ENCODE measurements around the gene SNX30.

Gene SNX30

GRCh38 chr9:112900488-112900887 is 149.9 kb downstream of the SNX30 start:
- Histone ChIP-seq H3K9ac (ENCODE audit: low read length) (no peak overlapping the region), H3K27ac (ENCODE audit: low read depth, low read length) (no peak overlapping the region), H3K27me3 (ENCODE audit: control insufficient read depth, insufficient read depth, low read length) (no peaks in the 10 kb centered on the region), H3K4me3 (ENCODE audit: low read depth, low read length) (no peak overlapping the region), H3K9me3 (ENCODE audit: control insufficient read depth, insufficient read depth, low read depth, low read length) (no peaks in the 10 kb centered on the region), H3K4me1 (ENCODE audit: control insufficient read depth, insufficient read depth, low read length) (no peaks in the 10 kb centered on the region), H3K36me3 (ENCODE audit: control insufficient read depth, insufficient read depth, low read length) (no peaks in the 10 kb centered on the region)

- Histone ChIP-seq H3K9me3 (ENCODE audit: control insufficient read depth, insufficient read depth, low read depth, low read length) (no peaks in the 10 kb centered on the region), H3K4me3 (ENCODE audit: low read depth, low read length) (no peak overlapping the region), H3K9ac (ENCODE audit: low read length) (no peak overlapping the region), H3K27ac (ENCODE audit: low read depth, low read length) (no peak overlapping the region), H3K4me1 (ENCODE audit: control insufficient read depth, insufficient read depth, low read length) (no peaks in the 10 kb centered on the region), H3K36me3 (ENCODE audit: control insufficient read depth, insufficient read depth, low read length) (no peaks in the 10 kb centered on the region), H3K27me3 (ENCODE audit: control insufficient read depth, insufficient read depth, low read length) (no peaks in the 10 kb centered on the region)
Measured at GRCh38 chr9:112900901-112901300, 150.3 kb downstream of the SNX30 start.

DNA sequence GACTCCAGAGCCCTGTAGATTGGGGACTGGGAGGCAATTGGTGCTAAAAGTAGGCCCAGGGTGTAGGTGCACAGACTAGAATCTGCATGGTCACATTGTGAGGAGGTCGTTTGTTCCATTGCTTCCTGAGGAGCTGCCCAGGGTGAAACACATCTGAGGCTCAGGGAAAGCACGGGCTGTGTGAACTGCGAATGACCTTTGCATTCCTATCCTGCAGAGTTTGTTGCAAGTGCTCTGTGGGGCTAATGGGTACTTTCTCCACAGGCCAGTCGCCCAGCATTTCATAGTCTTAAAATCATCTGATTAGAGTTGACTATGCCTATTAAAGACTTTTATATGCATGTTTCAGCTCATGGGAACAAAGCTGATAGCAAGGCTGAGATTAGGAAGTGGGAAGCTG is 154.5 kb downstream of the SNX30 start:
- Histone ChIP-seq H3K27ac (ENCODE audit: low read depth, low read length) (no peak overlapping the region), H3K4me3 (ENCODE audit: low read depth, low read length) (no peak overlapping the region), H3K36me3 (ENCODE audit: control insufficient read depth, insufficient read depth, low read length) (no peaks in the 10 kb centered on the region), H3K4me1 (ENCODE audit: control insufficient read depth, insufficient read depth, low read length) (no peaks in the 10 kb centered on the region), H3K9ac (ENCODE audit: low read length) (no peak overlapping the region), H3K27me3 (ENCODE audit: control insufficient read depth, insufficient read depth, low read length) (peaks cover under 1% of the 10 kb centered on the region; the same call in 1 of the 2 replicates), H3K9me3 (ENCODE audit: control insufficient read depth, insufficient read depth, low read depth, low read length) (no peaks in the 10 kb centered on the region)

DNA sequence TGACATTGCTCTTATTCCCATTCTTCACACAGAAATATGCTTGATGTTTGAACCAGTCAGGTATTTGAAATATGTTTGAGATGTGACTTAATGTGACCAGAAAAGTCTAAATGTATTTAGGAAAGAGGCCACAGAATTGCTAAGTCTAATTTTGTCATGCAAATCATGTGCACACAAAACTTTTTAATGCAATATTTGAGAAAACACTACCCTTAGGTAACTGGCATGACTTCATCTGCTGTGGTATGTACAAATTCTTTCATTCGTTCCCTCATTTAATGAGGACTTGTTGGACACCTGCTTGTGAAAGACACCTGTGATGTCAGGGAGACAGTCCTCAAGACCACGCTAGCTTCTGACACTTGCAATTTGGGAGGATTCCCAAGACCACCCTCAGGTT is 161.2 kb downstream of the SNX30 start:
- Histone ChIP-seq H3K4me3 (ENCODE audit: low read depth, low read length) (no peak overlapping the region), H3K4me1 (ENCODE audit: control insufficient read depth, insufficient read depth, low read length) (no peaks in the 10 kb centered on the region), H3K9me3 (ENCODE audit: control insufficient read depth, insufficient read depth, low read depth, low read length) (peaks cover 6% of the 10 kb centered on the region), H3K9ac (ENCODE audit: low read length) (no peak overlapping the region), H3K27me3 (ENCODE audit: control insufficient read depth, insufficient read depth, low read length) (peaks cover 11% of the 10 kb centered on the region), H3K36me3 (ENCODE audit: control insufficient read depth, insufficient read depth, low read length) (no peaks in the 10 kb centered on the region), H3K27ac (ENCODE audit: low read depth, low read length) (no peak overlapping the region)

- no peaks in the 10 kb centered on the region for H3K4me1 ChIP-seq (ENCODE audit: control insufficient read depth, insufficient read depth, low read length)
- peaks cover 6% of the 10 kb centered on the region for H3K9me3 ChIP-seq (ENCODE audit: control insufficient read depth, insufficient read depth, low read depth, low read length)
Measured at GRCh38 chr9:112912636-112913035, 162.1 kb downstream of the SNX30 start.

GRCh38 chr9:112913326-112913725 is 162.8 kb downstream of the SNX30 start:
- Histone ChIP-seq H3K9me3 (ENCODE audit: control insufficient read depth, insufficient read depth, low read depth, low read length) (peaks cover 6% of the 10 kb centered on the region), H3K4me3 (ENCODE audit: low read depth, low read length) (no peak overlapping the region), H3K4me1 (ENCODE audit: control insufficient read depth, insufficient read depth, low read length) (no peaks in the 10 kb centered on the region), H3K9ac (ENCODE audit: low read length) (no peak overlapping the region), H3K36me3 (ENCODE audit: control insufficient read depth, insufficient read depth, low read length) (no peaks in the 10 kb centered on the region), H3K27me3 (ENCODE audit: control insufficient read depth, insufficient read depth, low read length) (peaks cover 16% of the 10 kb centered on the region), H3K27ac (ENCODE audit: low read depth, low read length) (no peak overlapping the region)

More at GRCh38 chr9:112912636-112913035, 162.1 kb downstream of the SNX30 start:
- H3K4me3 ChIP-seq (ENCODE audit: low read depth, low read length): no peak overlapping the region
- peaks cover 11% of the 10 kb centered on the region for H3K27me3 ChIP-seq (ENCODE audit: control insufficient read depth, insufficient read depth, low read length)
- H3K27ac ChIP-seq (ENCODE audit: low read depth, low read length): no peak overlapping the region
- H3K36me3 ChIP-seq (ENCODE audit: control insufficient read depth, insufficient read depth, low read length): no peaks in the 10 kb centered on the region
- H3K9ac ChIP-seq (ENCODE audit: low read length): no peak overlapping the region

DNA sequence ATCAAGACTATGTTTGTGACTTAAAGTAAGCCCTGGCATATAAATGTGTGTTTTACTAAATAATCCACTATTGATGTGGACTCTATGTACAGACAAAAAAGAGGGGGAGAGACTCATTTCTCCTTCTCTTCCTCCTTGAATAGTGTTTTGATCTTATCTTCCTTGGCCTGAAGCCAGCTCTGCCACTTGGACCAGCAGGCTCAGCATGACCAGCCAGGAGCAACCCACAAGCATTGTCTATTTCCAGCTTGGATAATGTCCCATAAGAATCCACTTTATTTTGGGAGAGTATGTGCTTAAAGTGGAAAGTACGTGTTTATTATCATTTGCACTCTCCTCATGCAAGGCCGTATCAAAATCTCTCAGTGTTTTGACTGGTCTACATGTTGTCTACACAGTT is 164.0 kb downstream of the SNX30 start:
- H3K27ac ChIP-seq (ENCODE audit: low read depth, low read length): no peak overlapping the region
- peaks cover 17% of the 10 kb centered on the region for H3K27me3 ChIP-seq (ENCODE audit: control insufficient read depth, insufficient read depth, low read length)
- peaks cover 6% of the 10 kb centered on the region for H3K9me3 ChIP-seq (ENCODE audit: control insufficient read depth, insufficient read depth, low read depth, low read length)
- no peaks in the 10 kb centered on the region for H3K4me1 ChIP-seq (ENCODE audit: control insufficient read depth, insufficient read depth, low read length)
- H3K4me3 ChIP-seq (ENCODE audit: low read depth, low read length): no peak overlapping the region
- H3K9ac ChIP-seq (ENCODE audit: low read length): no peak overlapping the region
- H3K36me3 ChIP-seq (ENCODE audit: control insufficient read depth, insufficient read depth, low read length): no peaks in the 10 kb centered on the region

DNA sequence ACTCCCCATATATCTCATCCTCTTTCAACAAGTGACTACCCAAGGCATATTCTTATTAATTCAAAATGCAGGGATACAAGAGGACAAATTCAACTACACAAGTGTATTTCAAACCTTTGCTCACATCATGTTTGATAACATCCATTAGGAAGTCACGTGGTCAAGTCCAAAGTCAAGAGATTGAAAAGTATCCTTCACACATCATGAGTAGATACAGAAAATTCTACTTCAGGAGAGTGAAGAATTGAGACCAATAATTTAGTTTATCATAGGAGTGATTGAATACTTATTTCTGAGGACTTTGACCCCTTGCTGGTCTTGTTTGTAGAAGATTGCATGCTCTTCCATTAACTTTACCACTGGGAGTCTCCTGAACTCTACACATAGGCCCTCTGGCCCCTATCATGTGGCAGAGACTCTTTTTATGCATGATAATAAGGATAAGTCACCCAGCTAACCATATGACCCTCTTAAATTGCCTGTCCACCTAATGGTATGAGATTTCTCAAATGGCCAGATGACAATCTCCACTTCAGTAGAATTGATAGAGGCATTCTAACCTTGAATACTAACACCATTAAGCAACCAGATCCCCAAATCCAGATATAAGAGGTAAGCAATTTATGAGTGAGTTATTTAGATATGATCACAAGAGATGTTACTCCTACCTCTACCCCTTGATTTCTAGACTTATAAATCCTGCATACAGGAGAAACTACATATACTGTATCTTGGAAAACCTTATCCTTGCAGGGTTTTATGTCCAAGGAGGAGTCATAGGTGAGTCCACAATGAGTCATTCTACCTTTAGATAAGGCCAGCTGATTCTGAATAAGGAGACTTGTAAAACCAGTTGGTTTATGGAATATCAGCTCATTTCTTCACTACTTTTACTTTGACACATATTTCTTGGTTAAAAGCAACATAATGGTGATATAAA is 166.8 kb downstream of the SNX30 start:
- Histone ChIP-seq H3K9me3 (ENCODE audit: control insufficient read depth, insufficient read depth, low read depth, low read length) (peaks cover 3% of the 10 kb centered on the region; the same call in 1 of the 2 replicates), H3K9ac (ENCODE audit: low read length) (no peak overlapping the region), H3K4me3 (ENCODE audit: low read depth, low read length) (no peak overlapping the region), H3K27ac (ENCODE audit: low read depth, low read length) (no peak overlapping the region), H3K36me3 (ENCODE audit: control insufficient read depth, insufficient read depth, low read length) (no peaks in the 10 kb centered on the region), H3K27me3 (ENCODE audit: control insufficient read depth, insufficient read depth, low read length) (peaks cover 27% of the 10 kb centered on the region), H3K4me1 (ENCODE audit: control insufficient read depth, insufficient read depth, low read length) (no peaks in the 10 kb centered on the region)

DNA sequence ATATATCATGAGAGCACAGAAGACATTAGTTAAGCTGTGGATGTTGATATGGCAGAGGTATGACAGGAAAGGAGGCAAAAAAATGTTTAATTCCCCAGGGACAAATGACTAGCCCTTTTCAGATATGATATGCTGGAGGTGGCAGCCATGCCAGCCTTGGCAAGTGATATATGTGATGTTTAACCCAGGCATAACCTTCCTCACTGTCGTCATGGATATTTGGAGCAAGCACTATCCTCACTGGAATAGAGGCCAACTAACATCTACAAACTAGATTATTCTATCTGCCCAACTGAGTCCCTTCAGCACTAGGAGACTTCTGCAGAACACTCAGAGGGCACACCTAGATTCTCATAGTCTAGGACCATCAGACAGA is 167.4 kb downstream of the SNX30 start:
- H3K36me3 ChIP-seq (ENCODE audit: control insufficient read depth, insufficient read depth, low read length): no peaks in the 10 kb centered on the region
- peaks cover 27% of the 10 kb centered on the region for H3K27me3 ChIP-seq (ENCODE audit: control insufficient read depth, insufficient read depth, low read length)
- no peaks in the 10 kb centered on the region for H3K4me1 ChIP-seq (ENCODE audit: control insufficient read depth, insufficient read depth, low read length)
- no peak overlapping the region for H3K4me3 ChIP-seq (ENCODE audit: low read depth, low read length)
- H3K9ac ChIP-seq (ENCODE audit: low read length): no peak overlapping the region
- H3K27ac ChIP-seq (ENCODE audit: low read depth, low read length): no peak overlapping the region
- no peaks in the 10 kb centered on the region for H3K9me3 ChIP-seq (ENCODE audit: control insufficient read depth, insufficient read depth, low read depth, low read length)

GRCh38 chr9:112921549-112921948 is 171.0 kb downstream of the SNX30 start:
- Histone ChIP-seq H3K27me3 (ENCODE audit: control insufficient read depth, insufficient read depth, low read length) (peaks cover 19% of the 10 kb centered on the region), H3K27ac (ENCODE audit: low read depth, low read length) (no peak overlapping the region), H3K36me3 (ENCODE audit: control insufficient read depth, insufficient read depth, low read length) (no peaks in the 10 kb centered on the region), H3K4me3 (ENCODE audit: low read depth, low read length) (no peak overlapping the region), H3K9me3 (ENCODE audit: control insufficient read depth, insufficient read depth, low read depth, low read length) (no peaks in the 10 kb centered on the region), H3K4me1 (ENCODE audit: control insufficient read depth, insufficient read depth, low read length) (no peaks in the 10 kb centered on the region), H3K9ac (ENCODE audit: low read length) (no peak overlapping the region)
